HFF-Myc (cell line): ENCODE data around the gene PTPN9.
"Not testable (repeated sequence)": the region's sequence is repeated elsewhere in the genome, so short reads cannot be mapped to it uniquely, and the experiment has no call there.

Experiments
- DNase-seq: peaks from one replicate; pipeline ENCODE4 v3.0.0-alpha.2; 2011; ENCODE audit warnings: low read depth; ENCODE audit errors: extremely low read depth
- H3K4me3 ChIP-seq: replicated peaks from 2 replicates; pipeline ENCODE4 v1.5.1; 2011; ENCODE audit warnings: low read depth, mild to moderate bottlenecking, control low read depth, low read length
- TF ChIP-seq, protein P1 (sequence below): IDR thresholded peaks from 2 replicates; pipeline ENCODE4 v1.5.1; 2012; ENCODE audit warnings: mild to moderate bottlenecking, low read depth, low read length, control low read depth; ENCODE audit errors: missing control alignments

PTPN9 gene

DNA sequence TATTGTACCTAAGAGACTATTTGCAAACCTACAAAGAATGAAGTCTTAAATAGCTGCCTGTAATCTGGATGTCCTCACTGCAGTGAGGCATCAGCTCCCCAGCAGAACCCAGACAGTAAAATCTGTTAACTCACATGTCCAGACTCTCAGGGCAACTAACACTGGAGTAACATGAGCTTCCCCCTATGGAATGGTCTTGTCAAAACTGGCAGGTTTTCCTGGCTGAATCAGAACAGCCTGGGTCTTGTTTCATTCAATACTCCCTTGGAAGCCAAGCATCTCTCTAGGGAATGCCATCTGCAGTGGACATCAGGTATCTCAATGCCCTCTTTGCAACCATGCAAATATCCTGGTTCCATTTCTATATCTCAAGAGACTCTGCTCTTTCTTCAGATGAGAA is 24.4 kb downstream of the PTPN9 start:
- TF ChIP-seq, protein P1, sequence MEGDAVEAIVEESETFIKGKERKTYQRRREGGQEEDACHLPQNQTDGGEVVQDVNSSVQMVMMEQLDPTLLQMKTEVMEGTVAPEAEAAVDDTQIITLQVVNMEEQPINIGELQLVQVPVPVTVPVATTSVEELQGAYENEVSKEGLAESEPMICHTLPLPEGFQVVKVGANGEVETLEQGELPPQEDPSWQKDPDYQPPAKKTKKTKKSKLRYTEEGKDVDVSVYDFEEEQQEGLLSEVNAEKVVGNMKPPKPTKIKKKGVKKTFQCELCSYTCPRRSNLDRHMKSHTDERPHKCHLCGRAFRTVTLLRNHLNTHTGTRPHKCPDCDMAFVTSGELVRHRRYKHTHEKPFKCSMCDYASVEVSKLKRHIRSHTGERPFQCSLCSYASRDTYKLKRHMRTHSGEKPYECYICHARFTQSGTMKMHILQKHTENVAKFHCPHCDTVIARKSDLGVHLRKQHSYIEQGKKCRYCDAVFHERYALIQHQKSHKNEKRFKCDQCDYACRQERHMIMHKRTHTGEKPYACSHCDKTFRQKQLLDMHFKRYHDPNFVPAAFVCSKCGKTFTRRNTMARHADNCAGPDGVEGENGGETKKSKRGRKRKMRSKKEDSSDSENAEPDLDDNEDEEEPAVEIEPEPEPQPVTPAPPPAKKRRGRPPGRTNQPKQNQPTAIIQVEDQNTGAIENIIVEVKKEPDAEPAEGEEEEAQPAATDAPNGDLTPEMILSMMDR: no peak
- no peak for DNase-seq
- H3K4me3 ChIP-seq: no peak overlapping the region

- no peak overlapping the region for H3K4me3 ChIP-seq
- no peak for DNase-seq
- TF ChIP-seq, protein P1: no peak
These were observed 25.5 kb downstream of the PTPN9 start for GRCh38 chr15:75553659-75554058.

DNA sequence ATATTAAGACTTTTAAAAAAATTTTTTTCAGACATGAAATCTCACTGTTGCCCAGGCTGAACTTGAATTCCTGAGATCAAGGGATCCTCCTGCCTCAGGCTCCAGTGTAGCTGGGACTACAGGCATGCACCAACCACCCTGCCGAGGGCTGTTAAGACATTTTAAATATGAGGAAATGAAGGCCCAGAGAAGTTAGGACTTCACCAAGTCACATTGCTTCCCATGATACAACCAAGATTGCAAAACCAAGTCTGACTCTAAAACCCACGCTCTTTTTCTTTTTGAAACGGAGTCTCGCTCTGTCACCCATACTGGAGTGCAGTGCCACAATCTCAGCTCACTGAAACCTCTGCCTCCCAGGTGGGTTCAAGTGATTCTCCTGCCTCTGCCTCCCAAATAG is 28.0 kb downstream of the PTPN9 start:
- TF ChIP-seq, protein P1: no peak
- no peak for DNase-seq
- no peak overlapping the region for H3K4me3 ChIP-seq

DNA sequence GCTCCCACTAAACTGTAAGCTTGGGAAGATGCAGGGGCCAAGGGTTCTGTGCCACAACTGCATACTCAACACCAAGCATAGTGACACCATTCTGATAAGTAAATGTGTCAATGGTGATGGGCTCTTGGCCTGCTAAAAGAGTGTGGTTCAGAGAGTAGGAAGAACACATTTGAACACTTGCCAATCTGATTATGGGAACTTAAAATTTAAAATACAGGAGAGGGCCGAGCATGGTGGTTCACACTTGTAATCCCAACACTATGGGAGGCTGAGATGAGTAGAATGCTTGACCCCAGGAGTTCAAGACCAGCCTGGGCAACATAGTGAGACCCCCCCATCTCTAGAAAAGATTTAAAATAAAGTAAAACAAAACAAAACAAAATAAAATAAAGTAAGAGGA is 34.1 kb downstream of the PTPN9 start:
- TF ChIP-seq, protein P1: no peak
- H3K4me3 ChIP-seq: no peak overlapping the region
- no peak for DNase-seq

- DNase-seq: no peak
- TF ChIP-seq, protein P1: no peak
- H3K4me3 ChIP-seq: no peak overlapping the region
These were observed 34.8 kb downstream of the PTPN9 start for GRCh38 chr15:75544359-75544758.

- H3K4me3 ChIP-seq, DNase-seq: not testable (repeated sequence)
These were observed 36.1 kb downstream of the PTPN9 start for GRCh38 chr15:75542949-75543545.

DNA sequence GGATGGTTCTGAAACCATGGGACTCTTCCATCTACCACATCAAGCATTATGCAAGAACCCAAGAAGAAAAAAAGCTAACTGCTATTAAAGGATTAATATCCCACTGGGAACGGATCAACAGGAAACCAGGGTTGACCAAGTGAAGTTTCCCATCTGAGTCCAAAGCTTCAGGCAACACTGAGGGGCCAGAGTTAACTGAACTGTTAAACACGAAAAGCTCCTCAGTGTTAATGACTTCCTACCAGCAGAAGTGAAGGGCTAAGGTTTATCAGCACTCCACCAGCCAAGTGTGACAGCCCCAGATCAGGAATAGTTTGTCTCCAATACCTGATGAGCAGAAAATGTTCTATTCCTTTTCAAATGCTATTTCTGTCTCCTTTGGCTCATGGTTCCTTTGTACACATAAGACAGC is 36.7 kb downstream of the PTPN9 start:
- TF ChIP-seq, protein P1: no peak
- DNase-seq: no peak
- no peak overlapping the region for H3K4me3 ChIP-seq
